ENCODE measurements around the gene CAMK4. TPM values are rescaled to one million over a fixed set of nuclear protein-coding genes. Genes with fewer than 3 reads are reported as not detected.

The CAMK4 gene
- total and polyA plus RNA-seq, 8 donors, result 0.45 to 25.1 (median 3.8) TPM

GRCh38 chr5:111422245-111422644 is 198.1 kb downstream of the CAMK4 start:
- 59 to 75% (median 65%) methylated on average over 2 of the region's 2 CpGs for WGBS, 5 donors
- Histone ChIP-seq H3K27ac (no peak overlapping the region), H3K4me3 (no peak overlapping the region), H3K27me3 (no peaks in the 10 kb centered on the region), H3K4me1 (no peaks in the 10 kb centered on the region), H3K9me3 (peaks cover 0 to 2% (median 0%) of the 10 kb centered on the region in 4 donors), H3K36me3 (no peaks in the 10 kb centered on the region)
- no peak for TF ChIP-seq POLR2A (IDR thresholded peaks at IDR 0.05)
- TF ChIP-seq EP300 (IDR thresholded peaks at IDR 0.05), result no peak
- no peak for TF ChIP-seq POLR2AphosphoS5 (IDR thresholded peaks at IDR 0.05)
- TF ChIP-seq CTCF (IDR thresholded peaks at IDR 0.05), result no peak
- DNase-seq, result no peak
- intact Hi-C loops (cut with DNase I; ENCODE audit: low total_unique reads), result no loop called here

- 70 to 84% (median 79%) methylated on average over 4 of the region's 4 CpGs for WGBS, 5 donors
- TF ChIP-seq POLR2AphosphoS5 (IDR thresholded peaks at IDR 0.05), result no peak
- no peak for TF ChIP-seq EP300 (IDR thresholded peaks at IDR 0.05)
- TF ChIP-seq POLR2A (IDR thresholded peaks at IDR 0.05), result no peak
- TF ChIP-seq CTCF (IDR thresholded peaks at IDR 0.05), result no peak
- DNase-seq, result no peak
- Histone ChIP-seq H3K27ac (no peak overlapping the region), H3K9me3 (peaks cover 0 to 8% (median 0%) of the 10 kb centered on the region in 4 donors), H3K4me1 (no peaks in the 10 kb centered on the region), H3K4me3 (no peak overlapping the region), H3K27me3 (no peaks in the 10 kb centered on the region), H3K36me3 (no peaks in the 10 kb centered on the region)
- intact Hi-C loops (cut with DNase I; ENCODE audit: low total_unique reads), result no loop called here
Observed at GRCh38 chr5:111422747-111423720, 198.8 kb downstream of the CAMK4 start.

DNA sequence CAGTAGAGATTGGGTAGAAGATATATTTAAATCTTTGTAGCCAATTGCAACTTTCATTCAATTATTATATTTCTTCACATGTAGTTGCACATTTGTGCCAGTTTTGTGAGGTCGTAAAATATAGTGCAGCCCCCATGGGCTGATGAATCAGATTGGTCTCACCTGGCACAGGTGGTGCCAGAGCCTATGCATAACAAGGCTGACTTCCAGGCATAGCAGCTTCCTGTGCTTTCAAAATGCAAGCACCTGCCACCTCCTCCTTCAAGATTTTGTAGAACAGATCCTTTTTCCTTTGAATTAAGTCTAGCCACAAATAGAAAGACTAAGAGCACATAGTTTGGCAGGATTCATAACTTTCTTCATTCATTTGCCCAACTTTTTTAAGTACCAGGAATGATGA is 201.0 kb downstream of the CAMK4 start:
- H3K27me3 ChIP-seq, result no peaks in the 10 kb centered on the region
- H3K36me3 ChIP-seq, result no peaks in the 10 kb centered on the region
- H3K27ac ChIP-seq, result no peak overlapping the region
- H3K4me3 ChIP-seq, result no peak overlapping the region
- intact Hi-C loops (cut with DNase I; ENCODE audit: low total_unique reads), result no loop called here
- peaks cover 0 to 8% (median 0%) of the 10 kb centered on the region in 4 donors for H3K9me3 ChIP-seq
- TF ChIP-seq POLR2AphosphoS5 (IDR thresholded peaks at IDR 0.05), result no peak
- no peak for TF ChIP-seq CTCF (IDR thresholded peaks at IDR 0.05)
- no peak for TF ChIP-seq POLR2A (IDR thresholded peaks at IDR 0.05)
- no peak for TF ChIP-seq EP300 (IDR thresholded peaks at IDR 0.05)
- H3K4me1 ChIP-seq, result no peaks in the 10 kb centered on the region
- 82 to 97% (median 89%) methylated on average over 1 of the region's 1 CpG for WGBS, 5 donors
- DNase-seq, result no peak

GRCh38 chr5:111427762-111428161 is 203.6 kb downstream of the CAMK4 start:
- H3K36me3 ChIP-seq, result no peaks in the 10 kb centered on the region
- DNase-seq, result no peak
- peaks cover 0 to 8% (median 0%) of the 10 kb centered on the region in 4 donors for H3K9me3 ChIP-seq
- no peaks in the 10 kb centered on the region for H3K4me1 ChIP-seq
- TF ChIP-seq POLR2AphosphoS5 (IDR thresholded peaks at IDR 0.05) (no peak), EP300 (IDR thresholded peaks at IDR 0.05) (no peak), POLR2A (IDR thresholded peaks at IDR 0.05) (no peak), CTCF (IDR thresholded peaks at IDR 0.05) (no peak)
- H3K4me3 ChIP-seq, result no peak overlapping the region
- WGBS, 5 donors, result 83 to 93% (median 89%) methylated on average over 5 of the region's 5 CpGs
- no peaks in the 10 kb centered on the region for H3K27me3 ChIP-seq
- intact Hi-C loops (cut with DNase I; ENCODE audit: low total_unique reads), result no loop called here
- no peak overlapping the region for H3K27ac ChIP-seq
